A673 (cell line): ENCODE measurements around the gene ZNF212. TPM values are rescaled to one million over a fixed set of nuclear protein-coding genes. Genes with fewer than 3 reads are reported as not detected.
A peak's percentile ranks its signal among the peaks of the same experiment; 100 is the strongest.

Source experiments
- BruUV-seq: library from RNA; stranded (reverse); fragments of 400-500 nt; replicated peaks from 2 replicates; lab custom pipeline; 2021; lab: Mats Ljungman, UMichigan
- CTCF ChIA-PET: fragments of 300-600 bp; sonication (Branson Sonifier 250); formaldehyde crosslinking; loops from one replicate; lab custom pipeline; 2022; ENCODE audit warnings: antibody characterized with exemption; lab: Charles Lee
- POLR2A ChIA-PET: fragments of 300-600 bp; sonication (Branson Sonifier 250); formaldehyde crosslinking; loops from one replicate; lab custom pipeline; 2022; ENCODE audit warnings: antibody characterized with exemption; ENCODE audit not compliant: low non-redundant PET; lab: Charles Lee
- DNase-seq: peaks from one replicate; pipeline ENCODE4 v3.0.0-alpha.2; 2015; ENCODE audit warnings: low spot score
- H3K27ac ChIP-seq: fragments of 200-600 bp; sonication (generic); 2 replicates; pipeline ENCODE4 v1.5.1; 2016; ENCODE audit warnings: mixed run types, low read depth, mild to moderate bottlenecking, mixed read lengths, antibody characterized with exemption, low read length; ENCODE audit not compliant: poor library complexity, severe bottlenecking
- H3K27me3 ChIP-seq: fragments of 200-600 bp; sonication (generic); replicated peaks from 2 replicates; pipeline ENCODE4 v1.6.1; 2017; ENCODE audit warnings: mixed run types, low read depth, mild to moderate bottlenecking, mixed read lengths, antibody characterized with exemption, low read length; ENCODE audit not compliant: insufficient read depth, poor library complexity
- H3K36me3 ChIP-seq: fragments of 200-600 bp; sonication (generic); 2 replicates; pipeline ENCODE4 v1.6.1; 2016; ENCODE audit warnings: mixed run types, mild to moderate bottlenecking, mixed read lengths, antibody characterized with exemption, low read length; ENCODE audit not compliant: insufficient read depth, poor library complexity, severe bottlenecking
- H3K4me1 ChIP-seq: fragments of 200-600 bp; sonication (generic); 2 replicates; pipeline ENCODE4 v1.6.1; 2017; ENCODE audit warnings: mixed run types, mild to moderate bottlenecking, mixed read lengths, antibody characterized with exemption, low read length; ENCODE audit not compliant: insufficient read depth, poor library complexity, severe bottlenecking
- H3K4me3 ChIP-seq: fragments of 200-600 bp; sonication (generic); 2 replicates; pipeline ENCODE4 v1.5.1; 2016; ENCODE audit warnings: low read depth, mixed run types, mild to moderate bottlenecking, mixed read lengths, low read length; ENCODE audit not compliant: poor library complexity, severe bottlenecking
- H3K9me3 ChIP-seq: fragments of 200-600 bp; sonication (generic); 2 replicates; pipeline ENCODE4 v1.6.1; 2016; ENCODE audit warnings: mixed run types, low read depth, mild to moderate bottlenecking, mixed read lengths, antibody characterized with exemption, low read length; ENCODE audit not compliant: poor library complexity, severe bottlenecking
- CTCF ChIP-seq: fragments of 300-800, 200-600 bp; sonication (generic); conservative IDR thresholded peaks from 2 replicates; pipeline ENCODE4 v1.5.1; 2017; ENCODE audit warnings: low read depth, mild to moderate bottlenecking, antibody characterized with exemption, low read length, moderate library complexity, mixed read lengths
- EZH2 ChIP-seq: fragments of 200-600 bp; sonication (generic); IDR thresholded peaks from 2 replicates; pipeline ENCODE4 v1.6.1; 2017; ENCODE audit warnings: borderline replicate concordance, low read depth, mild to moderate bottlenecking, mixed read lengths, antibody characterized with exemption, low read length; ENCODE audit not compliant: poor library complexity, severe bottlenecking
- intact Hi-C: fragments of 100-400 bp; cut with micrococcal nuclease; formaldehyde crosslinking; loops from one replicate; pipeline ENCODE4 v1.10.0; 2022; ENCODE audit not compliant: unreplicated experiment
- total RNA-seq: library from RNA; stranded (reverse); gene quantifications from 2 replicates; pipeline ENCODE4 v1.2.3, GENCODE V29; 2021

Gene ZNF212
- total RNA-seq, 1 experiment from 2014 or later, result 12.3 TPM

- no peak for DNase-seq
- ChIA-PET CTCF (no interaction called here), POLR2A (interaction anchor here (0.5 kb wide), 1 partner anchor 15 kb away, joined by 3 read pairs; no protein-coding TSS in a partner anchor)
- H3K9me3 ChIP-seq, result peaks cover 8% of the 10 kb centered on the region
- H3K4me1 ChIP-seq, result no peaks in the 10 kb centered on the region
- no peak overlapping the region for H3K27ac ChIP-seq
- H3K4me3 ChIP-seq, result peak overlapping the region; percentile 95
- intact Hi-C loops, result no loop called here
- H3K36me3 ChIP-seq, result no peaks in the 10 kb centered on the region
- TSS peak; percentile 67 for BruUV-seq
- TF ChIP-seq EZH2, result no peak
- TF ChIP-seq CTCF, result no peak
- no peaks in the 10 kb centered on the region for H3K27me3 ChIP-seq
These were observed 1.2 kb downstream of the ZNF212 start for GRCh38 chr7:149240637-149241036.

GRCh38 chr7:149241696-149242095, 2.2 kb downstream of the ZNF212 start:
- Histone ChIP-seq H3K27ac (no peak overlapping the region), H3K9me3 (peaks cover 8% of the 10 kb centered on the region), H3K27me3 (no peaks in the 10 kb centered on the region), H3K4me1 (no peaks in the 10 kb centered on the region), H3K4me3 (no peak overlapping the region), H3K36me3 (no peaks in the 10 kb centered on the region)
- intact Hi-C loops, result no loop called here
- no TSS peak for BruUV-seq
- no peak for DNase-seq
- ChIA-PET CTCF (no interaction called here), POLR2A (no interaction called here)
- TF ChIP-seq CTCF (no peak), EZH2 (no peak)

GRCh38 chr7:149245244-149245643, 5.8 kb downstream of the ZNF212 start:
- H3K4me3 ChIP-seq, result no peak overlapping the region
- no peak for DNase-seq
- no peaks in the 10 kb centered on the region for H3K27me3 ChIP-seq
- no TSS peak for BruUV-seq
- ChIA-PET POLR2A (no interaction called here), CTCF (no interaction called here)
- peaks cover 8% of the 10 kb centered on the region for H3K9me3 ChIP-seq
- TF ChIP-seq EZH2 (no peak), CTCF (no peak)
- H3K27ac ChIP-seq, result no peak overlapping the region
- H3K4me1 ChIP-seq, result no peaks in the 10 kb centered on the region
- intact Hi-C loops, result no loop called here
- H3K36me3 ChIP-seq, result no peaks in the 10 kb centered on the region
